DMS53 (cell line): ENCODE measurements around the gene ARL3.

ENCODE experiments used
- DNase-seq: peaks from one replicate; lab custom pipeline; 2025; lab: John Stamatoyannopoulos, UW

The ARL3 gene

DNA sequence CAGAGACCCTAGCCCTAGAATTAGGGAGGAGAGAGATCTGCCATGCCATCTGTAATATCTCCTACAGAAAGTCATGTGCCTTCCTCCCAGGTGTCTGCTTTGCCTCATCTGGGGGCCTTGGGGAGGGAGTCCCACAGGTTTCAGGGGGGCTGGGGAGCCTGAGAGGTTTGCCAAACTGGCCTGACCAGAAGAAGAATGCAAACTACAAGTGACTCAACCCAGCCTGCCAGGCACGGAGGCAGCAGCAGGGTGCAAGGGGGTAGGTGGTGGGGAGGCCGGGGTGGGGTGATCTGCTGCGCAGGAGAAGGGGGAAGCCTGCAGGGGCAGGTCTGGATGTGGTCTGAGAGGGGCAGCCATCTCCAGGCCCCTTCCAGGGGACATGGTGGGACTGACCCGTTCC is 79.5 kb downstream of the ARL3 start:
- no peak for DNase-seq

DNA sequence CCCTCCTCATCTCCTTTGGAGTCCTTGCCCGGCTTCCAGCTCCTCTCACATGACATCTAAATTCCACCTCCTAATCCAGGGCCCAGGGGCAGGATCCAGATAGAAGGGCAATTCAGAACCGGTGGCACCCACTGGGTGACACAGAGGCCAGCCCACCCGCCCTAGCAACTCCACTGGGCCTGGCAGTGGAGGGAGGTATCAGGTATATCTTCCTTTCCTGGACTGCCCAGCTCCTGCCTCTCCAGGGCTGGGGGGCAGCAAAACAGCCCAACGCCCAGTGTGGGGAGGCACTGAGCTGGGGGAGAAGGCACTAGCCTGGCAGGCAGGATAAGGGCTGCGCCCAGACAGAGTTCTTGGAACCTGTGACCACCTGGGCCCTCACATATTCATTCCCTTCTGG is 80.3 kb downstream of the ARL3 start:
- DNase-seq: no peak

DNA sequence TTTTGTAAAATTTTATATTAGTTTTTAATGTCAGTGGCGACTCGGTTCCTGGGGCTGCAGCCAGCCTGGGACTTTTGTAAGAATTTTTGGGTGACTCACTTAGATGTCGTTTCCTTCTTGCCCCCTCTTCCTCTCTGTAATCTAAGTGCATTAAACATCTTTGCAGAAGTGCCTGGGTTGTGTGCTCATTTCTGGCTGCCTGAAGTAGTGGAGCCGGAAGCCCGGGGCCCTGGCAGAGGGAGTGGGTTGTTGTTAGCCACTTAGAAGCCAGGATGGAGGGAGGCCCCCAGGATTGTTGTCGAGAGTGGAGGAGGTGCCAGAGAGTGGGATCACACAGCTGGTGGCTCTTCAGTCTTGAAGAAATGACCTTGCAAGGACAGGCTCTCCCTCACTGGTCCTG is 80.9 kb downstream of the ARL3 start:
- no peak for DNase-seq

DNA sequence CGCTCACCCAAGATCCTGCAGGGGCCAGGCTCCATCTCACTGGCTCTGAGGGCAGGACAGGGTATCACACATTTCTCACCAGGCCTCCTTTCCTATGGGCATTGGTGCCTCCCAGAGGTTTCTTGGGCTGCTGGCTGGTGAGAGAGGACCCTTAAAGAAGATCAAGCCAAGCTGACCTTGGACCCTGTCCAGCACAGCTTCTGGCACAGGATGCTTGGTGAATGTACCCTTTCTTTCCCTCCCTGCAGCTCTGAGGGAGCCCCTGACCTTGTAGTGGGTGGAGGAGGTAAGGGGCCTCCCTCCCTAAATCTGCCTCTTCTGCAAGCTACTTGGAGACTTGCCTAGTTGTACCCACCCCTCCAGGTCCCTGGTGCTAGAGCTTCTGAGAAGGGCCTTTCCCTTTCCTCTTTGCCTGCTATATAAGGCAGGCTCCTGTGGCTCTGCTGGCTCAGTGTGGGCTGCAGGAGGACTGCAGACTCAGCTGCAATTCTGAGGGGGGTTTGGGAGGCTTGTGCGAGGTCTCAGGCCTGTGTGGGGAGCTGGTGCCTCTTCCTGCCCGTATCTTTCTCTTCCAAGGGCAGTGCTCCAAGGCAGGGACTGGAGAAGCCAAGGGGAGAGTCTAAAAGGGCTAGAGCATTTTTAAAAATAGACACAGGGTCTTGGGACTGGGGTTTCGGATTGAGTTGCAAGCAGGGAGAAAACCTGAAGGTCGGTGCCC is 81.6 kb downstream of the ARL3 start:
- no peak for DNase-seq

DNA sequence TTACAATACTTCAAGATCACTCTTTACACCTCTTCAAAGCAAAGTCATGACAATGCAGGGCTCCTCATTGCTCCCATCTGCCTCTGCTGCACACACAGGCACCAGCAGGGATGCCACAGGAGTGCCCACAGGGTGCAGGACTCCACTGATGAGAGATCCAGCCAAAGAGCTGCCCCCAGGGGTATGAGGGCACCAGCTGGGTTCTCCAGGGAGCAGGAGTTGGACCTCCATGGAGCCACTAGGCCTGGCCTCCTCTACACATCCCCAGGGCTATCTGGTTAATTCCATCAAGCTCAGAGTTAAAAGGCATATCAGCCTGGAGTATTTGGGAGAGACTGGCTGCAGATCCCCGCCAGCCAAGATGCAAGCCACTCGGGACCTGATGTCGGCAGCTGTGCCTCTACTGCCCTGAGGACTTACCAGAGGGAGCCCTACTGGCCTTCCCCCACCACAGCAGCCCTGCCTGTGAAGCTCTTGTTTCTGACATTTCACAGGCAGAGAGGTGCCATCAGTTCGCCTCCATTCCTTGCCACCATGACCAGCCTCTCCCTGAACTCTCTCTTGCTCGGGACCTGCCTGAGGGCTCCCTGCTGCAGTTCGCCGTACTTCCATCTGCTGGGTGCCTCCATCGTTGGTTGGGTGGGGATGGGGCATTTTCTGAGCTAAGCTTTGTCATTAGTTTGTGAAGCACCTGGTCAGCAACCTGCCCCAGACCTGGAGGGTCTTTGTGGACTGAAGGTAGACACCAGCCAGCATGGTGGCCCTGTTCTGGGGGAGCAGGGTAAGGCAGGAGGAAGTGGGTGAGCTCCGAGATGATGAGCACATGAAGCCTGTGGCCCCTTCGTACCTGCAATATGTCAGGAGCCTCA is 82.4 kb downstream of the ARL3 start:
- DNase-seq: no peak

DNA sequence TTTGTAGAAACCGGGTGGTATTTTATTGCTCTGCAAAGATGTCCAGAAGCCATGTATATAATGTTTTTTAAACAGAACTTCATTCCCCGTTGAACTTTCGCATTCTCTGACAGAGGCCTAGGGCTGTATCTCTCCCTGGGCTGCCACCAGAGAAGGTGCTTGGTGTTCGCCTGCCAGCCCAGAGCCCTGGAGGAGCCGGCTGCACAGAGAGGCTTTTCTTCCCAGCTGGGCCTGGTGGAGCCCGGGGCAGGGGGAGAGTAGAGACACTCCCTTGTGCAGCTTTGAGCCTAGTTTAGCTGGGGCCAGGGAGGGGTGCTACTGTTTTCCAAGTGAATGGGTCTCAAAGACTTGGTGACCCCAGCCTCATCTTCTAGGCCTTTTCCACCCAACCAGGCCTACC is 83.5 kb downstream of the ARL3 start:
- no peak for DNase-seq

DNA sequence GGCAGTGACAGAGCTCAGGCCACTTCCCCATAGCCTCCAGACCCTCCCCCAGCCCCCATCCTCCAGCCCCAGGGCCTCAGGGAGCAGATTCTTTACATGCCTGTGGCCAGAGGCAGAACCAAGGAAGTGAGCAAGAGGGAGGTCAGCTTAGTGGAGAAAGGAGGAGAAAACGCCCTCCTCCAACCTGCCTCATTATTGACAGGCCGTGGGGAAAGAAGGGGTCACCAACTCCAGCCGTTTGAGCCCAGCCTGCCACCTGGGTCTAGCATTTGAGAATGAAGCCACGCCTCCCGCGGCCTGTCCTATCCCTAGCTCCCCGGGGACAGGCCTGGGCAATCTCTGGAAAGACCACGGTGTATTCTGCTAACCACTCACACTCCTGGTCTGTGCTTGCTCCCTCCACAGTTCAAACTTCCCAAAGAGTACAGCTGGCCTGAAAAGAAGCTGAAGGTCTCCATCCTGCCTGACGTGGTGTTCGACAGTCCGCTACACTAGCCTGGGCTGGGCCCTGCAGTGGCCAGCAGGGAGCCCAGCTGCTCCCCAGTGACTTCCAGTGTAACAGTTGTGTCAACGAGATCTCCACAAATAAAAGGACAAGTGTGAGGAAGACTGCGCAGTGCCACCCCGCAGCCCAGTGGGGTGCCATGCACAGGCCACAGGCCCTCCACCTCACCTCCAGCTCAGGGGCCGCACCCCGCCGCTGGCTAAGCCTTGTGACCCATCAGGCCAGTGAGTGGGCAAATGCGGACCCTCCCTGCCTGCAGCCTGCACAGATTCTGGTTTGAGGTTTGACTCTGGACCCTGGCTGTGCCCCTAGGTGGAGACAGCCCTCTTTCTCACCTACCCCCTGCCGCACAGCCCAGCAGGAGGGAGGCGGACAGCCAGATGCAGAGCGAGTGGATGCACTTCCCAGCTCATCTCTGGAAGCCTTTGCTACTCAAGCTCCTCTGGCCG is 84.3 kb downstream of the ARL3 start:
- no peak for DNase-seq

DNA sequence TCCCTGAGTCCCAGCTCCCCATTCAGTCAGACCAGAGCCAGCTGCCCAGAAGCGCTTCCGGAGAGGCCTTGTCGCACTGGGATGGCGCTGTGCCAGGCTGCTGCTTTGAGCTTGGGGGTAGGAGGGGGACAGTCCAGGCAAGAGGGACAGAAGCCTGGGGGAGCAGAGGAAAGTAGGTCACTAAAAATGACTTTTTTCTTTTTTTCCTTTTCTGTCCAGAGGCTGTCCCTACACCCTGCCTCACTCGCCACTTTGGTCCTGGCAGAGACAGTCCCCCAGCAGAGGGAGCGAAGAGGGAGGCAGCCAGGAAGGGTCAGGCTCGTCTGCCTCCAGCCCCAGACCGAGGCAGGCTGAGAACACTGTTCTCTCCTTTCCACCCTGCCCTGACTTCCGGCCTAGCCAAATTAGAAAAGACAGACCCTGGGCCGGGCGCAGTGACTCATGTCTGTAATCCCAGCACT is 85.7 kb downstream of the ARL3 start:
- peak; percentile 17 for DNase-seq

DNA sequence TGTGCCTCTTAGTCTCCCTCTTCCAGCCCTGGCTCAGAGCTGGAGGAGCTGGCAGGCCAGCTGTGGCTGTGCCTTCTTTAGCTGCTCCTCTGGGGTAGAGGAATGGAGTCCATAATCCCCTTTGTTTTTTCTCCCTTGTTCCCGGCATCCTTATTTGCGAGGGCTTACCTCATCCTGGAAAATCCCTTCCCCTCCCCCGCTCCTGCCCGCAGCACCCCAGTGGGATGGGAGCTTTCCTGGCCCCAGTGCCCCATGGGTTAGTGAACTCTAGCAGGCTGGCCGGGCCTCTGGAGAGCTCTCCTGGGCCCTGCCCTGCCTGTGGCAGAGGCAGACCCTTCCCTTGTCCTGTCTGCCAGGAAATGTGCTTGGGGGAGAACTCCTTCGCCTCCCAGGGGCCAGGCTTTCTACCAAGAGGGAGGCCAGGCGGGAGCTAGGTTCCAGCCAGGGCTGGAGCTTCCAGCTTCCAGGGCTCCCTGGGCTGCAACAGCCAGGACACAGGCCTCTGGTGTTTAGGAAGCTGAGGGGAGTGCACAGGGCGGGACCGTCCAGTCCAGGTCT is 86.4 kb downstream of the ARL3 start:
- DNase-seq: peak; percentile 68

DNA sequence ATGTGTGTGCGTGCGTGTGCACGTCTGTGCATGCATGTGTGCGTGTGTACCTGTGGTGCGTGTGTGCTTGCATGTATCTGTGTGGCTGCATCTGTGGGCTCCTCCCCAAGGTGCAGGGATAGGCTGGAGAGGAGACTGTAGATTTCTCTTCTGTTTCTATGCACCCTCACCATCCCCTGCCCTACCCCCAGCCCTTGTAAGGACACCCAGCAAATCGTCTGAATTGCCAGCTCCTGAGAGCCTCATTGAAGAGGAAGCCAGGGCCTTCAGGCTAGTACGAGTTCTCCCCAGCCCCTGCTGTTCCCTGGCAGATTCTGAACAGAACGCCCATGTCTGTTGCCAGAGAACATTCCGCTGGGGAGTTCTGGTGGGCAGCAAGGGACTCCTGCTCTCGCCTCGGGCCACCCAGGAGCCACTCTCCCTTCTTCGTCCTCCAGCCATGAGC is 86.9 kb downstream of the ARL3 start:
- DNase-seq: no peak

DNA sequence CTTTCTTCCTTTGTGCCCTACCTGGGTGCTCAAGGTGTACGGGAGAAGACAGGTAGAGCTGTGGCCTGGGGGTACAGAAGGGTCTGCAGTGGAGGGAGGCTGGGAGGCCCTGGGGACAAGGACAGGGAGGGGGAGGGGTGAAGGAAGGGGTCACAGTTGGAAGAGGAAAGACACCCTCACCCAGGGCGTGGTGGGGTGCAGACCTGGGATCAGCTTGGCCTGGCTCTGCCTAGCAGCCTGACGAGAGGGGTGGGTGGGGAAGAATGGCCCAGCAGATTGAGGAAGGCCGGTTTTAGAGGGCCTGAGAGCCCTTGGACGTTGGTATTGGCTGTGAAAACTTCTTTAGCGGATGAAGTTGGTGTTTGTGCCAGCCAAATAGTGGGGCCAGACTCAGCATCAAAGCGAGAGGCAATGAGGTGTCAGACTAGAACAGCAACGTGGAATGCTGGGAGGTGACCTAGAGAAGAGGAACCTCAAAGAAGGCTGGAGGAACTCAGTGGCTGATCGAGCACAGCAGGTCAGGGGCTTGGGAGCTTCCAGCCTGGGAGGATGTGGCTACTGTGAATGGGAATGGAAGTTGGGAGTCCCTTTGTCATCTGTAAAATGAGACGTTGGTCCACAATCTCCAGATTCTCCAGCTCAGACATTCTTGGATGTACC is 88.0 kb downstream of the ARL3 start:
- no peak for DNase-seq

DNA sequence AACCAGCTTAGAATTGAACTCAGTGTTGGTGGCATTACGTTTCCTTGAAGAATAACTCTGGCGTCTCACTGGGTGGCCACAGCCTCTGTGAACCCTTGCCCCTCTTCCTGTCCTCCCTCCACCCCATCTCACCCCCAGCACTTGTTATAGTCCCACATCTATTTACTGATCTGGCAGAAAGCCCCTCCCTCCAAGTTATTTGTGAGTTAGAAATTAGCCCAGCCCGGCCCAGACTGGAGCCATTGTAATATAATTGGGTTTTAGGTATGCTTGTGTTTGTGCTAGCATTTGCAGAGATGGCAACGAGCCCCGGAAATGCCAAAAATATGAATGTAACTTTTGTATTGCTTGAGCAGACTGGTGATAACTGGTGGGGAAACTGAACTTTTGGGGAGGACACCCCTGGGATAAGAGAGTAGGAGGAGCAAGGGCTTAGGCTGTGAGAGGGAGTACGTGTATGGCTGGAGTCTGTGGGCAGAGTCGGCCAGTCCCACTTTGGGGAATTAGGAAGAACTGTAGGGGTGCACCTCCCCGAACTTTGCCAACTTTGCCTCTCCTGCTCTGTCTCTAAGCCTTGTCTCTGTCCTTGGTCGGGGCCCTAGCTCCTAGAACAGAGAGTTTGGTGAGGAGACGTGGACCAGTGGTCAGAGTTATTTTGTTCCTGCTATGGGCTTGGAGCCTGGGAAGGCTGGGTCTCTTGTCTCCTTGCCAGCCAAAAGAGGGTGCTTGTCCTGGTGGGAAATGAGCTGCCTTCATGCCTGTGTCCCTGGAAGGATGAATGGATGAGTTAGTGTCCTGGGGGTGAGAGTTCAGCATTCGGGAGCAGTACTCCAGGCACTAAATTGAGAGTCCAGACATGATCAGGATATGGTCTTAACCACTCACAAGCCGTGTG is 89.2 kb downstream of the ARL3 start:
- no peak for DNase-seq

DNA sequence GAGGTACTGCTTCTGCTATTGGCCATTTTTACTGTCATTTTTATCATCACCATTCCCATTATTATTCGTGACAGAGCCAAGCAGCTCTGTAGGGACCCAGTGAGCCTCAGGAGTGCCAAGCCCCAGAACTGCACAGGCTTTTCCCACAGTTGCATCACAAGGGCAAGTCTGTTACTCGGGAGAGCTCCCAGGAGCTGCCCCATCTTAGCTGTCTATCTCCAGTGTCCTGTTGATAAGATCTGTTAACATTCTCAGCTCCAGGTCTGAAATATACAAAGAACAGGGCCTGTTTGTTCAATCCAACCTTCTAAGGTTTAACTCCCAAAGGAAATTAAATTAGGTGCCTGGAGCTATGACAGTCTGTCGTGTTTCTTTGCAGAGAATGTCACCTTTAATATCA is 90.1 kb downstream of the ARL3 start:
- DNase-seq: no peak
